HCT116 (cell line): ENCODE measurements around the gene KCNJ16.

ENCODE experiments used
- CTCF ChIP-seq, 3 experiments: fragments of 200-600 bp in 1 of 3; sonication (generic) in 1 of 3; IDR thresholded peaks in 2 of 3; conservative IDR thresholded peaks in 1 of 3; 2 replicates each; pipeline ENCODE4 v1.5.1; 2012 to 2017; ENCODE audit warnings: low read depth in 2 of 3, low read length in 2 of 3, antibody characterized with exemption in 1 of 3, borderline replicate concordance in 1 of 3, control low read depth in 1 of 3, mild to moderate bottlenecking in 1 of 3, mixed read lengths in 1 of 3, mixed run types in 1 of 3, moderate library complexity in 1 of 3; ENCODE audit not compliant: insufficient read depth in 1 of 3
- EZH2 ChIP-seq: fragments of 200-600 bp; sonication (generic); IDR thresholded peaks from 2 replicates; pipeline ENCODE4 v1.6.1; 2017; ENCODE audit warnings: antibody characterized with exemption, mixed run types
- JUND ChIP-seq: IDR thresholded peaks from 2 replicates; pipeline ENCODE4 v1.6.1; 2012
- POLR2A ChIP-seq: IDR thresholded peaks from 2 replicates; pipeline ENCODE4 v1.7.0; 2011; ENCODE audit warnings: borderline replicate concordance; ENCODE audit not compliant: insufficient read depth, insufficient read length; ENCODE audit errors: extremely low read depth
- POLR2AphosphoS5 ChIP-seq: IDR thresholded peaks from 2 replicates; pipeline ENCODE4 v1.6.1; 2011; ENCODE audit warnings: mild to moderate bottlenecking, low read depth, low read length, moderate library complexity
- YY1 ChIP-seq: IDR thresholded peaks from 2 replicates; pipeline ENCODE4 v1.6.1; 2011; ENCODE audit warnings: low read length, low read depth, moderate library complexity, mild to moderate bottlenecking; ENCODE audit not compliant: insufficient replicate concordance; ENCODE audit errors: extremely low read depth
- TF ChIP-seq, protein P1 (sequence below): IDR thresholded peaks from 2 replicates; pipeline ENCODE4 v1.6.1; 2012
- TF ChIP-seq, protein P2 (sequence below): IDR thresholded peaks from 2 replicates; pipeline ENCODE4 v1.6.1; 2012; ENCODE audit warnings: low read depth

DNA sequence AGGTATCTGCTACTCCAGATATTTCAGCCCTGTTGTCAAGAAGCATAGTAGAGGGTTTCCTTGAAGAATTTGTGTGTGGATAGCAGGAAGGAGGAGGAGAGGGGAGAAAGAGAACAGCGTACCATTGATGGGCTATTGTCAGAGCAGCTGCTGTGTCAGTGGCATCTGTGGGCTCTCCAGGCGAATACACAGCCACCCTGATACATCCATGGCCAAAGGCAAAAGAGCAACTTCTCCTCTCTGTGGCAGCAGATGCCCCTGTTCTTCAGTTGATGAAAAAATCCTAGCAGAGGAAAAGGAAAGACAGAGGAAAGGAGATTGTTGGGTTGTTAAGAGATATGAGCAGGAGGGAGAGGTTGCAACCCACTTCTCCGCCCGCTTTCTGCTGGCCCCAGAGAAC is 82.1 kb downstream of the KCNJ16 start:
- TF ChIP-seq POLR2AphosphoS5 (no peak), CTCF (IDR thresholded peaks at IDR 0.05 in 2 of 3, conservative IDR thresholded peaks at IDR 0.05 in 1 of 3; ENCODE audit: borderline replicate concordance in 1 of 3, insufficient read depth in 1 of 3, low read depth in 2 of 3, low read length in 2 of 3) (no peak), EZH2 (no peak), YY1 (no peak), POLR2A (no peak), JUND (no peak)
- TF ChIP-seq, protein P1, sequence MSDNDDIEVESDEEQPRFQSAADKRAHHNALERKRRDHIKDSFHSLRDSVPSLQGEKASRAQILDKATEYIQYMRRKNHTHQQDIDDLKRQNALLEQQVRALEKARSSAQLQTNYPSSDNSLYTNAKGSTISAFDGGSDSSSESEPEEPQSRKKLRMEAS = no peak
- TF ChIP-seq, protein P2, sequence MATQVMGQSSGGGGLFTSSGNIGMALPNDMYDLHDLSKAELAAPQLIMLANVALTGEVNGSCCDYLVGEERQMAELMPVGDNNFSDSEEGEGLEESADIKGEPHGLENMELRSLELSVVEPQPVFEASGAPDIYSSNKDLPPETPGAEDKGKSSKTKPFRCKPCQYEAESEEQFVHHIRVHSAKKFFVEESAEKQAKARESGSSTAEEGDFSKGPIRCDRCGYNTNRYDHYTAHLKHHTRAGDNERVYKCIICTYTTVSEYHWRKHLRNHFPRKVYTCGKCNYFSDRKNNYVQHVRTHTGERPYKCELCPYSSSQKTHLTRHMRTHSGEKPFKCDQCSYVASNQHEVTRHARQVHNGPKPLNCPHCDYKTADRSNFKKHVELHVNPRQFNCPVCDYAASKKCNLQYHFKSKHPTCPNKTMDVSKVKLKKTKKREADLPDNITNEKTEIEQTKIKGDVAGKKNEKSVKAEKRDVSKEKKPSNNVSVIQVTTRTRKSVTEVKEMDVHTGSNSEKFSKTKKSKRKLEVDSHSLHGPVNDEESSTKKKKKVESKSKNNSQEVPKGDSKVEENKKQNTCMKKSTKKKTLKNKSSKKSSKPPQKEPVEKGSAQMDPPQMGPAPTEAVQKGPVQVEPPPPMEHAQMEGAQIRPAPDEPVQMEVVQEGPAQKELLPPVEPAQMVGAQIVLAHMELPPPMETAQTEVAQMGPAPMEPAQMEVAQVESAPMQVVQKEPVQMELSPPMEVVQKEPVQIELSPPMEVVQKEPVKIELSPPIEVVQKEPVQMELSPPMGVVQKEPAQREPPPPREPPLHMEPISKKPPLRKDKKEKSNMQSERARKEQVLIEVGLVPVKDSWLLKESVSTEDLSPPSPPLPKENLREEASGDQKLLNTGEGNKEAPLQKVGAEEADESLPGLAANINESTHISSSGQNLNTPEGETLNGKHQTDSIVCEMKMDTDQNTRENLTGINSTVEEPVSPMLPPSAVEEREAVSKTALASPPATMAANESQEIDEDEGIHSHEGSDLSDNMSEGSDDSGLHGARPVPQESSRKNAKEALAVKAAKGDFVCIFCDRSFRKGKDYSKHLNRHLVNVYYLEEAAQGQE = no peak
